HepG2 (cell line): ENCODE data around the gene MIA3. TPM values are rescaled to one million over a fixed set of nuclear protein-coding genes. Genes with fewer than 3 reads are reported as not detected.

Source experiments
- ATF4 ChIP-seq, 2 experiments: fragments of 450-650 bp in 1 of 2; sonication (generic) in 1 of 2; formaldehyde crosslinking; IDR thresholded peaks; 2 replicates each; pipeline versions ENCODE4 v1.5.0 to v1.8.0; 2020 to 2022; ENCODE audit warnings: mild to moderate bottlenecking in 1 of 2, missing genetic modification reagents in 1 of 2
- ATF5 ChIP-seq: sonication (generic); formaldehyde crosslinking; IDR thresholded peaks from 2 replicates; pipeline ENCODE4 v1.4.0; 2020; ENCODE audit warnings: mild to moderate bottlenecking, low read depth, missing genetic modification reagents
- GABPA ChIP-seq, 2 experiments: IDR thresholded peaks; 2 replicates each; pipeline ENCODE4 v1.6.1; 2011 to 2016; ENCODE audit warnings: low read depth in 2 of 2, low read length in 1 of 2, missing biosample characterization in 1 of 2, missing genetic modification characterization in 1 of 2
- KLF15 ChIP-seq: sonication (generic); formaldehyde crosslinking; IDR thresholded peaks from 2 replicates; pipeline ENCODE4 v1.8.1; 2023; ENCODE audit warnings: borderline replicate concordance, mild to moderate bottlenecking, inconsistent platforms, missing genetic modification reagents, mixed read lengths
- RFX1 ChIP-seq: fragments of 450-650 bp; IDR thresholded peaks from 2 replicates; pipeline ENCODE4 v1.6.1; 2017
- SNAPC4 ChIP-seq: sonication (generic); formaldehyde crosslinking; IDR thresholded peaks from 2 replicates; pipeline ENCODE4 v1.4.0; 2020; ENCODE audit warnings: mild to moderate bottlenecking, missing genetic modification reagents
- TFDP2 ChIP-seq: sonication (generic); formaldehyde crosslinking; IDR thresholded peaks from 2 replicates; pipeline ENCODE4 v1.4.0; 2020; ENCODE audit warnings: missing genetic modification reagents
- ZFYVE20 ChIP-seq: sonication (generic); formaldehyde crosslinking; IDR thresholded peaks from 2 replicates; pipeline ENCODE4 v1.8.0; 2023; ENCODE audit warnings: low read depth, mild to moderate bottlenecking, moderate library complexity, missing genetic modification reagents, borderline replicate concordance
- ZNF335 ChIP-seq: sonication (generic); formaldehyde crosslinking; IDR thresholded peaks from 2 replicates; pipeline ENCODE4 v1.4.0; 2020; ENCODE audit warnings: missing genetic modification reagents
- ZNF609 ChIP-seq: sonication (generic); formaldehyde crosslinking; IDR thresholded peaks from 2 replicates; pipeline ENCODE4 v1.4.0; 2020; ENCODE audit warnings: mild to moderate bottlenecking, missing genetic modification reagents, borderline replicate concordance
- ZNF616 ChIP-seq: sonication (generic); formaldehyde crosslinking; IDR thresholded peaks from 2 replicates; pipeline ENCODE4 v1.5.0; 2020; ENCODE audit warnings: low read depth, mild to moderate bottlenecking, missing genetic modification reagents
- ZNF83 ChIP-seq: sonication (generic); formaldehyde crosslinking; IDR thresholded peaks from 2 replicates; pipeline ENCODE4 v1.4.0; 2020; ENCODE audit warnings: missing genetic modification reagents, mild to moderate bottlenecking, borderline replicate concordance
- ZSCAN30 ChIP-seq: sonication (generic); formaldehyde crosslinking; IDR thresholded peaks from 2 replicates; pipeline ENCODE4 v1.5.0; 2020; ENCODE audit warnings: mild to moderate bottlenecking, missing genetic modification reagents
- polyA plus RNA-seq, 8 experiments: library from polyadenylated mRNA; depleted of rRNA in 3 of 8; stranded (reverse) in 7 of 8; unstranded in 1 of 8; fragments of >200 nt; fragmentation: Illumina TruSeq in 4 of 8; extraction: Trizol in 4 of 8; gene quantifications; 2 replicates each; pipeline versions ENCODE4 v1.2.1 to v1.2.3, GENCODE V29; 2011 to 2016; ENCODE audit warnings: low read depth in 4 of 8, missing spikeins in 1 of 8, mixed read lengths in 1 of 8; ENCODE audit not compliant: insufficient read depth in 1 of 8
- total RNA-seq, 5 experiments: library from RNA; depleted of rRNA; stranded (reverse); fragments of >200 nt; fragmentation: Illumina TruSeq; extraction: Trizol; gene quantifications; 2 replicates each; pipeline ENCODE4 v1.2.3, GENCODE V29; 2016; ENCODE audit warnings: low read depth in 1 of 5

The MIA3 gene
- total and polyA plus RNA-seq, 2 of the 13 experiments (the other 11 are each of a cell fraction or from before 2014, with no cell fraction given): 45.6 to 48.7 TPM

- TF ChIP-seq ZNF609 (CRISPR knock-in tag) (no peak), ZFYVE20 (CRISPR knock-in tag) (no peak), ATF4 (CRISPR knock-in tag; IDR thresholded peaks at IDR 0.05) (0 out of 4 replicates have a peak, but pooled peaks of 1 of the 2 experiments have one; percentile 15), ZSCAN30 (no peak), ZNF616 (CRISPR knock-in tag) (no peak), ZNF335 (CRISPR knock-in tag) (no peak), GABPA (IDR thresholded peaks at IDR 0.05; ENCODE audit: low read depth, low read length) (no peak), GABPA (CRISPR knock-in tag; IDR thresholded peaks at IDR 0.05; ENCODE audit: low read depth) (no peak), ZNF83 (CRISPR knock-in tag) (no peak), SNAPC4 (CRISPR knock-in tag) (no peak), ATF5 (no peak), RFX1 (no peak), KLF15 (CRISPR knock-in tag) (no peak), TFDP2 (no peak)
These were observed at the start of gene MIA3 (continued) for GRCh38 chr1:222618001-222618879.
